ENCODE data around the gene CNTN4.

CNTN4 gene

GRCh38 chr3:2218816-2219215 lies 120.2 kb downstream of the CNTN4 start:
- H3K27ac ChIP-seq (replicated peaks; ENCODE audit: low read length): no peak overlapping the region
- no peak overlapping the region for H3K9ac ChIP-seq (ENCODE audit: low read depth, low read length, poor library complexity)
- no peak overlapping the region for H2AFZ ChIP-seq (ENCODE audit: low read length)
- H2BK120ac ChIP-seq (ENCODE audit: low read depth, low read length): no peak overlapping the region
- no peak overlapping the region for H2BK12ac ChIP-seq (ENCODE audit: low read length)
- H3K4me3 ChIP-seq (ENCODE audit: low read length in 2 of 2): no peak overlapping the region
- no peak overlapping the region for H3K4me2 ChIP-seq (ENCODE audit: insufficient read depth, low read length, poor library complexity, severe bottlenecking)
- no peak overlapping the region for H3K18ac ChIP-seq (ENCODE audit: low read length)
- H3K23ac ChIP-seq (ENCODE audit: low read depth, low read length, poor library complexity): no peak overlapping the region
- no peak for DNase-seq (ENCODE audit: low spot score)
- H2AK5ac ChIP-seq (ENCODE audit: low read depth, low read length): no peak overlapping the region
- H3K9me3 ChIP-seq (replicated peaks in 1 of 2; ENCODE audit: control insufficient read depth in 2 of 2, insufficient read depth in 1 of 2, low read depth in 1 of 2, low read length in 2 of 2): no peaks in the 10 kb centered on the region
- no peak overlapping the region for H3K4ac ChIP-seq (ENCODE audit: low read length)
- no CpG with 5 or more reads among the region's 2 CpGs for WGBS, 2 donors (ENCODE audit: extremely low coverage in 2 of 2, insufficient read length in 2 of 2, insufficient replicate concordance in 1 of 2)
- no peak overlapping the region for H3K14ac ChIP-seq (ENCODE audit: low read length)
- no peaks in the 10 kb centered on the region for H3K27me3 ChIP-seq (ENCODE audit: control insufficient read depth in 3 of 3, insufficient read depth in 3 of 3, low read depth in 1 of 3, low read length in 3 of 3)
- H4K8ac ChIP-seq (ENCODE audit: low read depth, low read length): no peak overlapping the region
- H3K79me1 ChIP-seq (ENCODE audit: low read depth, low read length): no peaks in the 10 kb centered on the region
- no peak overlapping the region for H4K91ac ChIP-seq (ENCODE audit: low read depth, low read length, poor library complexity)
- H2BK5ac ChIP-seq (ENCODE audit: low read length): no peak overlapping the region
- H3K4me1 ChIP-seq (ENCODE audit: control insufficient read depth in 2 of 2, insufficient read depth in 1 of 2, low read depth in 1 of 2, low read length in 2 of 2): no peaks in the 10 kb centered on the region
- H2BK15ac ChIP-seq (ENCODE audit: low read length): no peak overlapping the region
- H3K36me3 ChIP-seq (replicated peaks in 1 of 2; ENCODE audit: control insufficient read depth in 2 of 2, insufficient read depth in 2 of 2, low read length in 2 of 2): no peaks in the 10 kb centered on the region

GRCh38 chr3:2236203-2236602 lies 137.5 kb downstream of the CNTN4 start:
- Histone ChIP-seq H3K9ac (ENCODE audit: low read depth, low read length, poor library complexity) (no peak overlapping the region), H3K36me3 (replicated peaks in 1 of 2; ENCODE audit: control insufficient read depth in 2 of 2, insufficient read depth in 2 of 2, low read length in 2 of 2) (no peaks in the 10 kb centered on the region), H2AK5ac (ENCODE audit: low read depth, low read length) (no peak overlapping the region), H3K79me1 (ENCODE audit: low read depth, low read length) (no peaks in the 10 kb centered on the region), H3K27me3 (ENCODE audit: control insufficient read depth in 3 of 3, insufficient read depth in 3 of 3, low read depth in 1 of 3, low read length in 3 of 3) (no peaks in the 10 kb centered on the region), H3K18ac (ENCODE audit: low read length) (no peak overlapping the region), H3K23ac (ENCODE audit: low read depth, low read length, poor library complexity) (no peak overlapping the region), H4K8ac (ENCODE audit: low read depth, low read length) (no peak overlapping the region), H4K91ac (ENCODE audit: low read depth, low read length, poor library complexity) (no peak overlapping the region), H2BK5ac (ENCODE audit: low read length) (no peak overlapping the region), H3K4ac (ENCODE audit: low read length) (no peak overlapping the region), H3K4me1 (ENCODE audit: control insufficient read depth in 2 of 2, insufficient read depth in 1 of 2, low read depth in 1 of 2, low read length in 2 of 2) (no peaks in the 10 kb centered on the region), H3K14ac (ENCODE audit: low read length) (no peak overlapping the region), H3K27ac (replicated peaks; ENCODE audit: low read length) (no peak overlapping the region), H3K4me2 (ENCODE audit: insufficient read depth, low read length, poor library complexity, severe bottlenecking) (no peak overlapping the region), H2BK15ac (ENCODE audit: low read length) (no peak overlapping the region), H2BK120ac (ENCODE audit: low read depth, low read length) (no peak overlapping the region), H3K9me3 (replicated peaks in 1 of 2; ENCODE audit: control insufficient read depth in 2 of 2, insufficient read depth in 1 of 2, low read depth in 1 of 2, low read length in 2 of 2) (no peaks in the 10 kb centered on the region), H2AFZ (ENCODE audit: low read length) (no peak overlapping the region), H2BK12ac (ENCODE audit: low read length) (no peak overlapping the region), H3K4me3 (ENCODE audit: low read length in 2 of 2) (no peak overlapping the region)
- no CpG with 5 or more reads among the region's 4 CpGs for WGBS, 2 donors (ENCODE audit: extremely low coverage in 2 of 2, insufficient read length in 2 of 2, insufficient replicate concordance in 1 of 2)
- DNase-seq (ENCODE audit: low spot score): no peak

GRCh38 chr3:2244137-2244536 lies 145.5 kb downstream of the CNTN4 start:
- H3K4me3 ChIP-seq (ENCODE audit: low read length in 2 of 2): no peak overlapping the region
- H3K27me3 ChIP-seq (ENCODE audit: control insufficient read depth in 3 of 3, insufficient read depth in 3 of 3, low read depth in 1 of 3, low read length in 3 of 3): no peaks in the 10 kb centered on the region
- H2BK15ac ChIP-seq (ENCODE audit: low read length): no peak overlapping the region
- no peak overlapping the region for H4K8ac ChIP-seq (ENCODE audit: low read depth, low read length)
- H2AFZ ChIP-seq (ENCODE audit: low read length): no peak overlapping the region
- no peaks in the 10 kb centered on the region for H3K9me3 ChIP-seq (replicated peaks in 1 of 2; ENCODE audit: control insufficient read depth in 2 of 2, insufficient read depth in 1 of 2, low read depth in 1 of 2, low read length in 2 of 2)
- no peak for DNase-seq (ENCODE audit: low spot score)
- H2AK5ac ChIP-seq (ENCODE audit: low read depth, low read length): no peak overlapping the region
- H3K4ac ChIP-seq (ENCODE audit: low read length): no peak overlapping the region
- no peaks in the 10 kb centered on the region for H3K36me3 ChIP-seq (replicated peaks in 1 of 2; ENCODE audit: control insufficient read depth in 2 of 2, insufficient read depth in 2 of 2, low read length in 2 of 2)
- no peak overlapping the region for H2BK5ac ChIP-seq (ENCODE audit: low read length)
- no peak overlapping the region for H2BK12ac ChIP-seq (ENCODE audit: low read length)
- no peak overlapping the region for H3K27ac ChIP-seq (replicated peaks; ENCODE audit: low read length)
- no peaks in the 10 kb centered on the region for H3K79me1 ChIP-seq (ENCODE audit: low read depth, low read length)
- H2BK120ac ChIP-seq (ENCODE audit: low read depth, low read length): no peak overlapping the region
- H3K14ac ChIP-seq (ENCODE audit: low read length): no peak overlapping the region
- H3K4me1 ChIP-seq (ENCODE audit: control insufficient read depth in 2 of 2, insufficient read depth in 1 of 2, low read depth in 1 of 2, low read length in 2 of 2): no peaks in the 10 kb centered on the region
- no peak overlapping the region for H4K91ac ChIP-seq (ENCODE audit: low read depth, low read length, poor library complexity)
- no peak overlapping the region for H3K4me2 ChIP-seq (ENCODE audit: insufficient read depth, low read length, poor library complexity, severe bottlenecking)
- no peak overlapping the region for H3K9ac ChIP-seq (ENCODE audit: low read depth, low read length, poor library complexity)
- no peak overlapping the region for H3K23ac ChIP-seq (ENCODE audit: low read depth, low read length, poor library complexity)
- H3K18ac ChIP-seq (ENCODE audit: low read length): no peak overlapping the region

- no peak overlapping the region for H2BK120ac ChIP-seq (ENCODE audit: low read depth, low read length)
- no CpG with 5 or more reads among the region's 6 CpGs for WGBS, 2 donors (ENCODE audit: extremely low coverage in 2 of 2, insufficient read length in 2 of 2, insufficient replicate concordance in 1 of 2)
- H3K14ac ChIP-seq (ENCODE audit: low read length): no peak overlapping the region
- no peaks in the 10 kb centered on the region for H3K27me3 ChIP-seq (ENCODE audit: control insufficient read depth in 3 of 3, insufficient read depth in 3 of 3, low read depth in 1 of 3, low read length in 3 of 3)
- H3K79me1 ChIP-seq (ENCODE audit: low read depth, low read length): no peaks in the 10 kb centered on the region
- H2BK12ac ChIP-seq (ENCODE audit: low read length): no peak overlapping the region
- no peak overlapping the region for H3K18ac ChIP-seq (ENCODE audit: low read length)
- no peak overlapping the region for H3K4ac ChIP-seq (ENCODE audit: low read length)
- no peak overlapping the region for H3K4me3 ChIP-seq (ENCODE audit: low read length in 2 of 2)
- H4K8ac ChIP-seq (ENCODE audit: low read depth, low read length): no peak overlapping the region
- no peaks in the 10 kb centered on the region for H3K9me3 ChIP-seq (replicated peaks in 1 of 2; ENCODE audit: control insufficient read depth in 2 of 2, insufficient read depth in 1 of 2, low read depth in 1 of 2, low read length in 2 of 2)
- no peak overlapping the region for H2BK15ac ChIP-seq (ENCODE audit: low read length)
- no peak overlapping the region for H3K27ac ChIP-seq (replicated peaks; ENCODE audit: low read length)
- no peak overlapping the region for H2AK5ac ChIP-seq (ENCODE audit: low read depth, low read length)
- no peak overlapping the region for H3K9ac ChIP-seq (ENCODE audit: low read depth, low read length, poor library complexity)
- H3K4me2 ChIP-seq (ENCODE audit: insufficient read depth, low read length, poor library complexity, severe bottlenecking): no peak overlapping the region
- H2BK5ac ChIP-seq (ENCODE audit: low read length): no peak overlapping the region
- no peaks in the 10 kb centered on the region for H3K4me1 ChIP-seq (ENCODE audit: control insufficient read depth in 2 of 2, insufficient read depth in 1 of 2, low read depth in 1 of 2, low read length in 2 of 2)
- H2AFZ ChIP-seq (ENCODE audit: low read length): no peak overlapping the region
- no peak for DNase-seq (ENCODE audit: low spot score)
- no peak overlapping the region for H3K23ac ChIP-seq (ENCODE audit: low read depth, low read length, poor library complexity)
- no peak overlapping the region for H4K91ac ChIP-seq (ENCODE audit: low read depth, low read length, poor library complexity)
- no peaks in the 10 kb centered on the region for H3K36me3 ChIP-seq (replicated peaks in 1 of 2; ENCODE audit: control insufficient read depth in 2 of 2, insufficient read depth in 2 of 2, low read length in 2 of 2)
Measured at GRCh38 chr3:2246873-2247648, 148.4 kb downstream of the CNTN4 start.

All from neuronal stem cell (in vitro differentiated cells).